ENCODE measurements around the gene ATF7IP.

- peak; percentile 74; the same call in 1 of the 2 replicates for TF ChIP-seq ZNF2 (tag by site-specific recombination; IDR thresholded peaks at IDR 0.05)
- no peak for TF ChIP-seq ZSCAN18 (tag by site-specific recombination; IDR thresholded peaks at IDR 0.05)
- TF ChIP-seq YY1 (tag by site-specific recombination; IDR thresholded peaks at IDR 0.05), result peak; percentile 78
- TF ChIP-seq SALL2 (tag by site-specific recombination; IDR thresholded peaks at IDR 0.05; ENCODE audit: borderline replicate concordance), result no peak
- no peak for TF ChIP-seq ZBTB21 (tag by site-specific recombination; IDR thresholded peaks at IDR 0.05)
These were observed at the start of gene ATF7IP for GRCh38 chr12:14365294-14366208.
